ENCODE data around the gene KLF3.

KLF3 gene

DNA sequence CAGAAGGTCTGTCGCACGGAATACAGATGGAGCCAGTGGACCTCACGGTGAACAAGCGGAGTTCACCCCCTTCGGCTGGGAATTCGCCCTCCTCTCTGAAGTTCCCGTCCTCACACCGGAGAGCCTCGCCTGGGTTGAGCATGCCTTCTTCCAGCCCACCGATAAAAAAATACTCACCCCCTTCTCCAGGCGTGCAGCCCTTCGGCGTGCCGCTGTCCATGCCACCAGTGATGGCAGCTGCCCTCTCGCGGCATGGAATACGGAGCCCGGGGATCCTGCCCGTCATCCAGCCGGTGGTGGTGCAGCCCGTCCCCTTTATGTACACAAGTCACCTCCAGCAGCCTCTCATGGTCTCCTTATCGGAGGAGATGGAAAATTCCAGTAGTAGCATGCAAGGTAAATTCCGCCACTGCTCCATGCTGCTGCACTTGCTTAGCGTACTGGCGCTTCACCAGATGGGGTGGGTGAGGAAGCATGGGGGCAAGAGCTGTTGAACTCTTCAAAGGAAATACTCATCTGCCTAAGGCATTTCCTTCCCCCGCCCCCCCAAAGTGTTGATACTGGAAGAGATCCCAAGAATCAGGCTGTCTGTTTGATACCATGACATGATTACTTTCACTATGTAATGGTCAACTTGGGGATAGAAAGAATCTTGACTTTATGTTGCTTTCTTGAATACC, 24.8 kb downstream of the KLF3 start:
- CTCF ChIA-PET = interaction anchor here (2.4 kb wide), 1 partner anchor 9 kb away, joined by 6 read pairs; no protein-coding TSS in a partner anchor
- POLR2A ChIA-PET = no interaction called here
- no peak for DNase-seq (ENCODE audit: extremely low spot score)
- TF ChIP-seq, protein P1, sequence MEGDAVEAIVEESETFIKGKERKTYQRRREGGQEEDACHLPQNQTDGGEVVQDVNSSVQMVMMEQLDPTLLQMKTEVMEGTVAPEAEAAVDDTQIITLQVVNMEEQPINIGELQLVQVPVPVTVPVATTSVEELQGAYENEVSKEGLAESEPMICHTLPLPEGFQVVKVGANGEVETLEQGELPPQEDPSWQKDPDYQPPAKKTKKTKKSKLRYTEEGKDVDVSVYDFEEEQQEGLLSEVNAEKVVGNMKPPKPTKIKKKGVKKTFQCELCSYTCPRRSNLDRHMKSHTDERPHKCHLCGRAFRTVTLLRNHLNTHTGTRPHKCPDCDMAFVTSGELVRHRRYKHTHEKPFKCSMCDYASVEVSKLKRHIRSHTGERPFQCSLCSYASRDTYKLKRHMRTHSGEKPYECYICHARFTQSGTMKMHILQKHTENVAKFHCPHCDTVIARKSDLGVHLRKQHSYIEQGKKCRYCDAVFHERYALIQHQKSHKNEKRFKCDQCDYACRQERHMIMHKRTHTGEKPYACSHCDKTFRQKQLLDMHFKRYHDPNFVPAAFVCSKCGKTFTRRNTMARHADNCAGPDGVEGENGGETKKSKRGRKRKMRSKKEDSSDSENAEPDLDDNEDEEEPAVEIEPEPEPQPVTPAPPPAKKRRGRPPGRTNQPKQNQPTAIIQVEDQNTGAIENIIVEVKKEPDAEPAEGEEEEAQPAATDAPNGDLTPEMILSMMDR (IDR thresholded peaks at IDR 0.05; ENCODE audit: control extremely low read depth, extremely low read depth, low read depth, missing control alignments) = no peak

DNA sequence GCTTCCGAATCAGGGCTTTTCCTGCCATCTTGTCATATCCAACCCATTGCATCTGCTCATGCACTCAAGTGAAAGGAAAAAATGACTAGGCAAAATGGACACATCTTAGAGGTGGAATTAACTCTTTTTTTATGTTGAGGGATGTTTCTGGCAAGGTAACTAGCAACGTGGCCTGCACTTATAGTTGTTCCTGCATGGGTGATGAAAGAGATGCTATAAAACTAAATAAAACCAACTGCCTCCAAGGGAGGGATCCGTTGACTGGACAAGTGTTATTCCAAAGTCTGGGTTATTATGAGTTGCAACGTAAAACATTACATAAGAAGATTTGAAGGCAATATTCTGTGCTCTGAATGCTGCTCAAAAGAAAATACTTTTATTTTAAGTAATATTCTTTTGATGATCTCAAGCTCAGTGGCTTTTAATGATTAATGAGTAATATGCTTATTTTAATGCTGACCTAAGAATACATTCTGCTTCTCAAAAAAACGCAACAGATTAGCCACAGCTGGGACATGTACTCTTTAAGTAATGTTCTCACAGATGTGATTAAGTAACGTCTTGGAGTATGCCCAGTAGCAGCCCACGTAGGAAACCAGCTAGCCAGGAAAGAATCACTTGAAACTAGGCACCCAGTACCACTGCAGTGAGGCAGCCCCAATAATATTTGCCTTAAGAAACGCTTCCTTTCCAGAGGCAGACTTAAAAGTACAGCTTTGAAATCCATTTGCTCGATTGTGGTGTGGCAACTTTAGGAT, 27.4 kb downstream of the KLF3 start:
- ChIA-PET CTCF (interaction anchor here (0.6 to 3.2 kb wide), 11 partner anchors 7 to 512 kb away, joined by 3 to 11 read pairs (median 5); partner anchors contain the start of gene TLR10), POLR2A (no interaction called here)
- no peak for DNase-seq (ENCODE audit: extremely low spot score)
- TF ChIP-seq, protein P1 (IDR thresholded peaks at IDR 0.05; ENCODE audit: control extremely low read depth, extremely low read depth, low read depth, missing control alignments) = no peak

DNA sequence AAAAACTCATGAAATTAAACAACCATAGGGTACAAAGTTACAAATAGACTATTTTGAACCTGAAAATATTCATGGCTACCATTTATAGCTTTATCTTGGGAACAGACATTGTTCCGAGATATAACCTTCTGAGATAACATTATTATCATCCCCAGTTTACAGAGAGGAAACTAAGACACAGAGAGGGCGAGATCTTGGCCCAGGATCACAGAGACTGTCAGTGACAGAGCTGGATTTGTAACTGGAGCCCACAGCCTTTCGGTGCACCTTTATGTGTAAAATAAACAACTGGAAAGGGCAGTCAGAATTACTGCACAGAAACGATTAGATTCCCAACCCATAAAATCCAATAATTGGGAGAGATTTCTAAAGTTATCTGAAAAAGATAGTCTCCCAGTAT, 28.4 kb downstream of the KLF3 start:
- ChIA-PET POLR2A (no interaction called here), CTCF (interaction anchor here (1.4 to 3.2 kb wide), 8 partner anchors 12 to 374 kb away, joined by 3 to 11 read pairs (median 6); no protein-coding TSS in a partner anchor)
- TF ChIP-seq, protein P1 (IDR thresholded peaks at IDR 0.05; ENCODE audit: control extremely low read depth, extremely low read depth, low read depth, missing control alignments) = no peak
- DNase-seq (ENCODE audit: extremely low spot score) = no peak

- TF ChIP-seq, protein P1 (IDR thresholded peaks at IDR 0.05; ENCODE audit: control extremely low read depth, extremely low read depth, low read depth, missing control alignments) = no peak
- ChIA-PET CTCF (interaction anchor here (0.8 to 3.2 kb wide), 8 partner anchors 9 to 514 kb away, joined by 3 to 9 read pairs (median 4); no protein-coding TSS in a partner anchor), POLR2A (no interaction called here)
- no peak for DNase-seq (ENCODE audit: extremely low spot score)
Measured at GRCh38 chr4:38693569-38693968, 29.6 kb downstream of the KLF3 start.

- CTCF ChIA-PET = interaction anchor here (1.1 to 1.7 kb wide), 5 partner anchors 10 to 74 kb away, joined by 3 to 4 read pairs (median 3); no protein-coding TSS in a partner anchor
- TF ChIP-seq, protein P1 (IDR thresholded peaks at IDR 0.05; ENCODE audit: control extremely low read depth, extremely low read depth, low read depth, missing control alignments) = no peak
- POLR2A ChIA-PET = no interaction called here
- no peak for DNase-seq (ENCODE audit: extremely low spot score)
Measured at GRCh38 chr4:38694330-38694729, 30.3 kb downstream of the KLF3 start.

DNA sequence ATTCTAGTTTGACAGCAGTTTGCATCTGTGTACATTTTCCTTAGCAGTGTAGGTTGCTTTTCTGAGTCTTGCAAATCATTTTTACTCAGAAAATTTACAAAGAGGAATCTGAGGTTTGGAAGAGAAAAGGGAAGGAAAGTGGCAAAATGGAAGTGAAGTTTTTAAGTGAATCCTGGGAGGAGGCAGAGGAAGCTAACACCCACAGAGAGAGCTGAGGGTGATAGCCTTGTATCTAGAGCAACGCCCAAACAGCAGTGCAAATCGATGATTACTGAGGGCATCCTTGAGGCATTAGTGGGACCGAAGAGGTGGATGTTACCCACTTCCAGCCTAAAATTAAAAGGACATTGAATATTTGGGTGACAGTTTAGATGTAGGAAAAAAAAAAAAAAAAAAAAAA, 31.8 kb downstream of the KLF3 start:
- CTCF ChIA-PET = interaction anchor here (6.5 kb wide), 1 partner anchor 20 kb away, joined by 28 read pairs; no protein-coding TSS in a partner anchor
- POLR2A ChIA-PET = no interaction called here
- TF ChIP-seq, protein P1 (IDR thresholded peaks at IDR 0.05; ENCODE audit: control extremely low read depth, extremely low read depth, low read depth, missing control alignments) = no peak
- DNase-seq (ENCODE audit: extremely low spot score) = no peak
